Tibial artery (tissue), 4 donors: ENCODE data around the gene FAM124A.

ENCODE experiments used
- DNase-seq, 2 donors: peaks; one replicate each; pipeline ENCODE4 v3.0.0-alpha.2; 2019
- H3K27ac ChIP-seq, 2 donors: fragments of 200-600 bp; sonication (generic) in 1 of 2; 1 replicate in 1 of 2; 2 replicates in 1 of 2; pipeline ENCODE4 v1.5.1; 2018 to 2019; ENCODE audit warnings: mild to moderate bottlenecking in 1 of 2
- H3K27me3 ChIP-seq, 2 donors: fragments of 200-600 bp; sonication (generic) in 1 of 2; one replicate each; pipeline versions ENCODE4 v1.5.1 to v1.6.0; 2016 to 2019
- H3K36me3 ChIP-seq, 3 donors: fragments of 200-600 bp; sonication (generic) in 2 of 3; one replicate each; pipeline ENCODE4 v1.5.1; 2016 to 2019; ENCODE audit warnings: mild to moderate bottlenecking in 2 of 3
- H3K4me1 ChIP-seq, 4 donors: fragments of 200-600 bp; sonication (generic) in 2 of 4; 1 replicate in 3 of 4; 2 replicates in 1 of 4; pipeline ENCODE4 v1.5.1; 2016 to 2019
- H3K4me3 ChIP-seq, 2 donors: fragments of 200-600 bp; sonication (generic) in 1 of 2; 1 replicate in 1 of 2; 2 replicates in 1 of 2; pipeline ENCODE4 v1.5.1; 2018 to 2019; ENCODE audit warnings: mild to moderate bottlenecking in 2 of 2
- H3K9me3 ChIP-seq, 3 donors: fragments of 200-600 bp; sonication (generic) in 1 of 3; one replicate each; pipeline ENCODE4 v1.5.1; 2016 to 2019
- intact Hi-C: fragments of 100-400 bp; cut with DNase I; formaldehyde crosslinking; loops from one replicate; pipeline ENCODE4 v1.15.0; 2023; ENCODE audit warnings: low total_unique reads
- TF ChIP-seq, protein P1 (sequence below), 2 experiments: fragments of 200-600 bp in 1 of 2; fragments of 450-650 bp in 1 of 2; IDR thresholded peaks; one replicate each; pipeline ENCODE4 v1.5.1; 2017 to 2019; ENCODE audit warnings: antibody characterized with exemption in 2 of 2, mild to moderate bottlenecking in 1 of 2, moderate library complexity in 1 of 2

Gene FAM124A

DNA sequence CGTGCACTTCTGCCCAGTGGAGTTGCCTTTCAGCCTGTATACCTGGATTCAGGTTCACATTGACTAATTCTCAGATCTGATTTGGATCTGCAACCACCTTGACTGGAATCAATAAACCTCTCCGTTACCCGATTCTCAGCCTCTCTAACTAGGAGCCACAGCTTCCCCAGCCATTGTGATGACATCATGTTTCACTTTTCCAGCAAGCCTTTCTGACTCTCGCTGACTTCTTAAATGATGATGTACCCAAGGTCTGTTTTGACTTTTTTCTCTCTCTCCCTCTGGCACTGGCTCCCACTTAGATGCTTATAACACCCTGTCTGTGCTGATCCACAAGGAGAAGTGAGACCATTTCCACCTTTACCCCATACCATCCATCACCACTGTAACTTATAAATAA, 13.5 kb upstream of the FAM124A start:
- intact Hi-C loops: no loop called here
- TF ChIP-seq, protein P1, sequence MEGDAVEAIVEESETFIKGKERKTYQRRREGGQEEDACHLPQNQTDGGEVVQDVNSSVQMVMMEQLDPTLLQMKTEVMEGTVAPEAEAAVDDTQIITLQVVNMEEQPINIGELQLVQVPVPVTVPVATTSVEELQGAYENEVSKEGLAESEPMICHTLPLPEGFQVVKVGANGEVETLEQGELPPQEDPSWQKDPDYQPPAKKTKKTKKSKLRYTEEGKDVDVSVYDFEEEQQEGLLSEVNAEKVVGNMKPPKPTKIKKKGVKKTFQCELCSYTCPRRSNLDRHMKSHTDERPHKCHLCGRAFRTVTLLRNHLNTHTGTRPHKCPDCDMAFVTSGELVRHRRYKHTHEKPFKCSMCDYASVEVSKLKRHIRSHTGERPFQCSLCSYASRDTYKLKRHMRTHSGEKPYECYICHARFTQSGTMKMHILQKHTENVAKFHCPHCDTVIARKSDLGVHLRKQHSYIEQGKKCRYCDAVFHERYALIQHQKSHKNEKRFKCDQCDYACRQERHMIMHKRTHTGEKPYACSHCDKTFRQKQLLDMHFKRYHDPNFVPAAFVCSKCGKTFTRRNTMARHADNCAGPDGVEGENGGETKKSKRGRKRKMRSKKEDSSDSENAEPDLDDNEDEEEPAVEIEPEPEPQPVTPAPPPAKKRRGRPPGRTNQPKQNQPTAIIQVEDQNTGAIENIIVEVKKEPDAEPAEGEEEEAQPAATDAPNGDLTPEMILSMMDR (IDR thresholded peaks at IDR 0.05): no peak

GRCh38 chr13:51211910-51212309, 10.3 kb upstream of the FAM124A start:
- TF ChIP-seq, protein P1 (IDR thresholded peaks at IDR 0.05): no peak
- intact Hi-C loops: no loop called here
- Histone ChIP-seq H3K4me3 (no peak overlapping the region), H3K27ac (no peak overlapping the region), H3K4me1 (no peaks in the 10 kb centered on the region), H3K27me3 (peaks cover 0 to 27% of the 10 kb centered on the region in 2 donors), H3K9me3 (no peaks in the 10 kb centered on the region), H3K36me3 (no peaks in the 10 kb centered on the region)
- DNase-seq: no peak

More for the DNA sequence above, 13.5 kb upstream of the FAM124A start:
- peaks cover 0 to 23% of the 10 kb centered on the region in 2 donors for H3K27me3 ChIP-seq
- no peak for DNase-seq
- no peaks in the 10 kb centered on the region for H3K36me3 ChIP-seq
- H3K27ac ChIP-seq: no peak overlapping the region
- no peak overlapping the region for H3K4me3 ChIP-seq
- H3K9me3 ChIP-seq: no peaks in the 10 kb centered on the region
- no peaks in the 10 kb centered on the region for H3K4me1 ChIP-seq

- Histone ChIP-seq H3K4me3 (no peak overlapping the region), H3K27me3 (peaks cover 0 to 27% of the 10 kb centered on the region in 2 donors), H3K4me1 (no peaks in the 10 kb centered on the region), H3K9me3 (no peaks in the 10 kb centered on the region), H3K27ac (no peak overlapping the region), H3K36me3 (no peaks in the 10 kb centered on the region)
- DNase-seq: no peak
- intact Hi-C loops: no loop called here
- TF ChIP-seq, protein P1 (IDR thresholded peaks at IDR 0.05): no peak
Measured at GRCh38 chr13:51212758-51213157, 9.4 kb upstream of the FAM124A start.

DNA sequence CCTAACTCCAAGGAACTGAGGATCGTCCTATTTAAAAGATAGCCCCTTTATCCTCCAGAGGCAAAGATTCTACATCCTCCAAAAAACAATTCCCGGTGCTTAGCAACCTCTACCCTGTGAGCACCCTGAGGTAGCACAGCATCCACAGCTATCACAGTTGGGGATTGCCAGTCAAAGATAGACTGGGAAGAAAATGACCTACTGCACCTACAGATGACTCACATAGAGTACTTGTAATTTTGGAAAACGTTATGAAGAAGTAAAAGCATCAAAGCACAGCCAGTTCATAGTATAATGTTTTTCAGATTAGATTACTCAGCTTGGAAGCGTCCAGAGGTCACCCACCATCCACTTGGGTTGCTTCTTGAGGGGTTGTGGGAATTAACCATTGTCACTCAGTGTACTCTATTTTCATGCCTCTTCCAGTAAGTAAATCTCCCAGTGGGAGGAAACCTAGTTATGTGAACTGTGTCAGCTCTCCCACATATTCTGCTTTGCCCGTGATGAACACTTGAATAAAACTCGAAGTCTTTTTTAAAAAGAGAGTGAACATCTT, 8.9 kb upstream of the FAM124A start:
- H3K36me3 ChIP-seq: no peaks in the 10 kb centered on the region
- TF ChIP-seq, protein P1 (IDR thresholded peaks at IDR 0.05): no peak
- H3K9me3 ChIP-seq: no peaks in the 10 kb centered on the region
- H3K27me3 ChIP-seq: peaks cover 0 to 27% of the 10 kb centered on the region in 2 donors
- H3K27ac ChIP-seq: no peak overlapping the region
- intact Hi-C loops: no loop called here
- no peak overlapping the region for H3K4me3 ChIP-seq
- no peaks in the 10 kb centered on the region for H3K4me1 ChIP-seq
- DNase-seq: no peak

- Histone ChIP-seq H3K36me3 (no peaks in the 10 kb centered on the region), H3K27me3 (peaks cover 0 to 5% of the 10 kb centered on the region in 2 donors), H3K9me3 (no peaks in the 10 kb centered on the region), H3K4me3 (no peak overlapping the region), H3K4me1 (peaks cover 0 to 15% (median 7%) of the 10 kb centered on the region in 4 donors), H3K27ac (no peak overlapping the region)
- TF ChIP-seq, protein P1 (IDR thresholded peaks at IDR 0.05): no peak
- DNase-seq: no peak
- intact Hi-C loops: no loop called here
Measured at GRCh38 chr13:51218626-51219025, 3.6 kb upstream of the FAM124A start.

DNA sequence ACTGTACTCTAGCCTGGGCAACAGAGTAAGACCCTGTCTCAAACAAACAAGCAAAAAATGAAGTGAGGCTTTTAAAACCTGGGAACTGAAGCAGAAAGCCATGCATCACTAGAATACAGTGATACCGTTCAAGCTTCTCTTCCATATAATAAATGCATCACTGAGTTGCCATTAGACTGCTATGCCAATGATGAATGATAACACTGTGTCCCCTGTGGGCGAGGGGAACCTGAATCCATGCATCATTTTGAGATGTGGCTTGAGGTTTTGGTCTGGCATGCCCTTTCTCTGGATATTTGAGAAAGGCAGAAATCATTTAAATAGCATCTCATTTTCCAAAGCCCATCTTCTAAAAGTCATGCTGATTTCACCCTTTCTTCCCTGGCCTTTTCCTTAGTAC, 1.5 kb upstream of the FAM124A start:
- H3K4me3 ChIP-seq: no peak overlapping the region
- no peak overlapping the region for H3K27ac ChIP-seq
- TF ChIP-seq, protein P1 (IDR thresholded peaks at IDR 0.05): no peak
- no peak for DNase-seq
- no peaks in the 10 kb centered on the region for H3K27me3 ChIP-seq
- peaks cover 0 to 19% (median 7%) of the 10 kb centered on the region in 4 donors for H3K4me1 ChIP-seq
- H3K9me3 ChIP-seq: no peaks in the 10 kb centered on the region
- no peaks in the 10 kb centered on the region for H3K36me3 ChIP-seq
- intact Hi-C loops: loop anchor here (5.0 to 10.0 kb wide), 3 partner anchors 67 to 584 kb away; partner anchors contain the start of gene DHRS12
